CD4-positive, alpha-beta T cell treated with Interleukin-4 for 4 hours (primary cell): ENCODE results near the gene ARL4A.
"Not testable (repeated sequence)": the region's sequence is repeated elsewhere in the genome, so short reads cannot be mapped to it uniquely, and the experiment has no call there.

Source experiments
- DNase-seq: peaks from one replicate; pipeline ENCODE4 v3.0.0-alpha.2; 2020

Gene ARL4A

GRCh38 chr7:12686891-12687717 is at the start of gene ARL4A:
Gene ARL4A (plus strand): TSS chr7:12687633. CDS start chr7:12688255, 622 bp downstream.
- peak; percentile 94 for DNase-seq

- peak; percentile 7 for DNase-seq
Observed at GRCh38 chr7:12637819-12638592, 49.4 kb upstream of the ARL4A start.

- peak; percentile 69 for DNase-seq
Observed at GRCh38 chr7:12638851-12639456, 48.5 kb upstream of the ARL4A start.

GRCh38 chr7:12640299-12641096 is 46.9 kb upstream of the ARL4A start:
- no peak for DNase-seq

GRCh38 chr7:12641196-12641595 is 46.2 kb upstream of the ARL4A start:
- DNase-seq, result no peak

- no peak for DNase-seq
Observed at GRCh38 chr7:12642508-12642907, 44.9 kb upstream of the ARL4A start.

GRCh38 chr7:12643001-12643643 is 44.3 kb upstream of the ARL4A start:
- DNase-seq, result no peak

GRCh38 chr7:12643644-12644043 is 43.8 kb upstream of the ARL4A start:
- DNase-seq, result no peak

GRCh38 chr7:12645212-12645611 is 42.2 kb upstream of the ARL4A start:
- not testable (repeated sequence) for DNase-seq

- DNase-seq, result no peak
Observed at GRCh38 chr7:12646139-12646538, 41.3 kb upstream of the ARL4A start.

GRCh38 chr7:12647364-12648219 is 39.8 kb upstream of the ARL4A start:
- no peak for DNase-seq

GRCh38 chr7:12648704-12649261 is 38.6 kb upstream of the ARL4A start:
- no peak for DNase-seq

- no peak for DNase-seq
Observed at GRCh38 chr7:12649348-12649747, 38.1 kb upstream of the ARL4A start.

- no peak for DNase-seq
Observed at GRCh38 chr7:12650080-12650479, 37.4 kb upstream of the ARL4A start.

- no peak for DNase-seq
Observed at GRCh38 chr7:12653110-12653509, 34.3 kb upstream of the ARL4A start.

GRCh38 chr7:12653518-12653917 is 33.9 kb upstream of the ARL4A start:
- no peak for DNase-seq

GRCh38 chr7:12655161-12655560 is 32.3 kb upstream of the ARL4A start:
- no peak for DNase-seq

- not testable (repeated sequence) for DNase-seq
Observed at GRCh38 chr7:12660423-12660822, 27.0 kb upstream of the ARL4A start.

- not testable (repeated sequence) for DNase-seq
Observed at GRCh38 chr7:12660986-12661385, 26.4 kb upstream of the ARL4A start.

- DNase-seq, result no peak
Observed at GRCh38 chr7:12661581-12661980, 25.9 kb upstream of the ARL4A start.
